K562 (cell line): Measurements from ENCODE around the gene ETV3L. TPM values are rescaled to one million over a fixed set of nuclear protein-coding genes. Genes with fewer than 3 reads are reported as not detected.

Experiments
- HMG20A ChIP-seq: fragments of 450-650 bp; formaldehyde crosslinking; conservative IDR thresholded peaks from 2 replicates; pipeline ENCODE4 v1.4.0; 2020; ENCODE audit warnings: mild to moderate bottlenecking, mixed read lengths
- HNRNPLL ChIP-seq: fragments of 200-400 bp; formaldehyde crosslinking; IDR thresholded peaks from 2 replicates; pipeline ENCODE4 v1.6.1; 2017; ENCODE audit warnings: low read length, low read depth, mild to moderate bottlenecking; ENCODE audit not compliant: poor library complexity, severe bottlenecking
- MAFG ChIP-seq: fragments of 450-650 bp; conservative IDR thresholded peaks from 2 replicates; pipeline ENCODE4 v1.6.1; 2016; ENCODE audit warnings: missing genetic modification characterization, missing compliant biosample characterization
- PHF8 ChIP-seq: fragments of 200-600 bp; sonication (generic); IDR thresholded peaks from 2 replicates; pipeline ENCODE4 v1.6.1; 2012; ENCODE audit warnings: mixed run types, mild to moderate bottlenecking, inconsistent platforms, low read length, moderate library complexity, borderline replicate concordance
- SP1 ChIP-seq: sonication (generic); formaldehyde crosslinking; IDR thresholded peaks from 2 replicates; pipeline ENCODE4 v1.8.1; 2022; ENCODE audit warnings: mild to moderate bottlenecking, missing genetic modification reagents
- polyA plus RNA-seq, 8 experiments: library from polyadenylated mRNA; depleted of rRNA in 4 of 8; stranded (reverse) in 5 of 8; unstranded in 3 of 8; fragments of >200 nt; fragmentation: Nextera tagmentation in 2 of 8; fragmentation: Illumina TruSeq in 1 of 8; extraction: Ambion mirVana in 2 of 8; extraction: Trizol in 1 of 8; gene quantifications; 2 replicates each; pipeline versions ENCODE4 v1.2.1 to v1.2.3, GENCODE V29; 2011 to 2014; ENCODE audit warnings: inconsistent platforms in 1 of 8, missing spikeins in 1 of 8
- total RNA-seq, 7 experiments: library from RNA; depleted of rRNA in 6 of 7; stranded (reverse); fragments of >200 nt in 6 of 7; fragmentation: Illumina TruSeq in 2 of 7; extraction: Trizol in 2 of 7; gene quantifications; 2 replicates each; pipeline versions ENCODE4 v1.2.1 to v1.2.3, GENCODE V29; 2011 to 2021; ENCODE audit warnings: low replicate concordance in 1 of 7
- TF ChIP-seq, protein P1 (sequence below): fragments of 200-800 bp; sonication (Bioruptor generic); IDR thresholded peaks from 2 replicates; pipeline ENCODE4 v1.6.1; 2017; ENCODE audit warnings: missing genetic modification characterization, missing compliant biosample characterization

Gene ETV3L
- total and polyA plus RNA-seq, 9 of the 15 experiments (the other 6 are each of a cell fraction or from before 2014, with no cell fraction given): not detected

DNA sequence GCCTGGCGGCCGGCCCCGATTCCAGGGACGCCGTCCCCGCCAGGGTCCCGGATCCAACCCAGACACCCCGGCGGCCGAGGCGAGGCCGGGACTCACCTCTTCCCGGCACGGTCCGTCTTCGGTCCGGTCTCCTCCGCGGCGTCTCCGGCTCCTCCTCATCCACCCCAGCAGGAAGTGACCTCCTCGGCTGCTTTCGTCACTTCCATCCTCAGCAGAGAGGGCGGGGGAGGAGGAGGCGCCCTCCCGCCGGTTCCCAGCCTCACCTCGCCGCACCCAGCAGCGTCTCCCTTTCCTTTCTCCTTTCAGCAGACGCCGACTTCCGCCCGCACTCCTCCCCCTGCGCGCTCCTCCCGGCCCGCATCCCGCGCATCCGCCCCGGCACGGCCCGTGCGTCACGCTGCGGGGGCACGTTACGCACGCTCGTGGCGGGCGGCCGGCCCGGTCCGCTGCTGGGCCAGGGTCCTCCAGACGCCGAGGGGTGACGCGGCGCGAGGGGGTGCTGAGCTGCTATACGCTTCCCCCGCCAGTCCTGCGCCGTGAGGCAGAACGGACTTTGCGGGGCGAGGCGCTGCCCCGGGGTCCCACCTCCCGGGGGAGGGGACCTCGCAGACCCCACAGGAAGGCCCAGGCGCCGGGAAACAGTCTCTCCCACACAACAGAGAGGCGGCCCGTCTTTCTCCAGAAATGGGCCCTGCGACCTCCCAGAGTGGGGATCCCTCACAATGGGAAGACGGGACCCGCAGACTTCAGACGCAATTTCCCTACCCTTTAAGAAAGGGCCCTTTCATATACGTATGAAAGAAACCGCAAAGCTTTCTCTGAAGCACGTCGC lies 38.8 kb upstream of the ETV3L start, which contains the start of gene ETV3 (continued):
- TF ChIP-seq, protein P1, sequence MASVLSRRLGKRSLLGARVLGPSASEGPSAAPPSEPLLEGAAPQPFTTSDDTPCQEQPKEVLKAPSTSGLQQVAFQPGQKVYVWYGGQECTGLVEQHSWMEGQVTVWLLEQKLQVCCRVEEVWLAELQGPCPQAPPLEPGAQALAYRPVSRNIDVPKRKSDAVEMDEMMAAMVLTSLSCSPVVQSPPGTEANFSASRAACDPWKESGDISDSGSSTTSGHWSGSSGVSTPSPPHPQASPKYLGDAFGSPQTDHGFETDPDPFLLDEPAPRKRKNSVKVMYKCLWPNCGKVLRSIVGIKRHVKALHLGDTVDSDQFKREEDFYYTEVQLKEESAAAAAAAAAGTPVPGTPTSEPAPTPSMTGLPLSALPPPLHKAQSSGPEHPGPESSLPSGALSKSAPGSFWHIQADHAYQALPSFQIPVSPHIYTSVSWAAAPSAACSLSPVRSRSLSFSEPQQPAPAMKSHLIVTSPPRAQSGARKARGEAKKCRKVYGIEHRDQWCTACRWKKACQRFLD (CRISPR knock-in tag): no peak
- TF ChIP-seq HNRNPLL: peak; percentile 93
- TF ChIP-seq MAFG: no peak
- TF ChIP-seq PHF8: peak; percentile 91
- TF ChIP-seq SP1 (CRISPR knock-in tag): peak; percentile 27
- TF ChIP-seq HMG20A (CRISPR knock-in tag): no peak
